Stimulated activated CD8-positive, alpha-beta memory T cell treated with anti-CD3 and anti-CD28 coated beads, Interleukin-4, amount 100 ng/mL, for 24 hours (primary cell): Measurements from ENCODE around the gene PSEN1.

ENCODE experiments used
- DNase-seq: peaks from one replicate; pipeline ENCODE4 v3.0.0-alpha.2; 2020; ENCODE audit warnings: low read depth

Gene PSEN1

DNA sequence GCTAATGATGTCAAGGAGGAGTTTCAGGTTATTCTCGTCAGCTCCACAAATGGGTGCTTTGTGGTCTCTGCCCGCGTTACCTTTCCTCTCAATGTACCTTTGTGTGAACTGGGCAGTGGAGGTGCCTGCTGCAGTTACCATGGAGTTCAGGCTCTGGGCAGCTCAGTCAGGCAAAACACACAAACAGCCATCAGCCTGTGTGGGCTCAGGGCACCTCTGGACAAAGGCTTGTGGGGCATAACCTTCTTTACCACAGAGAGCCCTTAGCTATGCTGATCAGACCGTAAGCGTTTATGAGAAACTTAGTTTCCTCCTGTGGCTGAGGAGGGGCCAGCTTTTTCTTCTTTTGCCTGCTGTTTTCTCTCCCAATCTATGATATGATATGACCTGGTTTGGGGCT lies 84.3 kb downstream of the PSEN1 start:
- no peak for DNase-seq

DNA sequence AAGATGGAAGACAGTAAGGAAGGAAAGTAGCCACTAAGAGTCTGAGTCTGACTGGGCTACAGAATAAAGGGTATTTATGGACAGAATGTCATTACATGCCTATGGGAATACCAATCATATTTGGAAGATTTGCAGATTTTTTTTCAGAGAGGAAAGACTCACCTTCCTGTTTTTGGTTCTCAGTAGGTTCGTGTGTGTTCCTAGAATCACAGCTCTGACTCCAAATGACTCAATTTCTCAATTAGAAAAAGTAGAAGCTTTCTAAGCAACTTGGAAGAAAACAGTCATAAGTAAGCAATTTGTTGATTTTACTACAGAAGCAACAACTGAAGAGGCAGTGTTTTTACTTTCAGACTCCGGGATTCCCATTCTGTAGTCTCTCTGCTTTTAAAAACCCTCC lies 85.6 kb downstream of the PSEN1 start:
- no peak for DNase-seq

DNA sequence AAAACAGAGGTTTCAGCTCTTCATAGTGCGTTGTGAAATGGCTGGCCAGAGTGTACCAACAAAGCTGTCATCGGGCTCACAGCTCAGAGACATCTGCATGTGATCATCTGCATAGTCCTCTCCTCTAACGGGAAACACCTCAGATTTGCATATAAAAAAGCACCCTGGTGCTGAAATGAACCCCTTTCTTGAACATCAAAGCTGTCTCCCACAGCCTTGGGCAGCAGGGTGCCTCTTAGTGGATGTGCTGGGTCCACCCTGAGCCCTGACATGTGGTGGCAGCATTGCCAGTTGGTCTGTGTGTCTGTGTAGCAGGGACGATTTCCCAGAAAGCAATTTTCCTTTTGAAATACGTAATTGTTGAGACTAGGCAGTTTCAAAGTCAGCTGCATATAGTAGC lies 86.7 kb downstream of the PSEN1 start:
- DNase-seq = no peak

DNA sequence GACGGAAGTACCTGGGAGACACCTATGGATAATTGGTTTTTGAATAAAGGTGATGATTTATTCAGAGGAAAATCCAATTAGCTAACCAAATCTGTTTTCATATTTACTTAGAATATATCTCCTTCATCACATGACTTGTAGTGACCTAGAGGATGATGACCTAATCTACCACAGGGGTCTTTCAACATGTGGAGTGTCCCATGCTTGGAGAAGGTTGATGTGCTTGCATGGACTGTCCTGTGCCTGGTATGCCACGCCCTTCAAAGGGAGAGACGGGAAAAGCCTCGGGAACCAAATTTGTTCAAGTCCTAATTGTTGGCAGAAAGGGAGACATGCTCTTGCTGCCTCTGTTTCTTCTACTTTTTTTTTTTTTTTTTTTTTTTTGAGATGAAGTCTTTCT lies 89.2 kb downstream of the PSEN1 start:
- DNase-seq = no peak

DNA sequence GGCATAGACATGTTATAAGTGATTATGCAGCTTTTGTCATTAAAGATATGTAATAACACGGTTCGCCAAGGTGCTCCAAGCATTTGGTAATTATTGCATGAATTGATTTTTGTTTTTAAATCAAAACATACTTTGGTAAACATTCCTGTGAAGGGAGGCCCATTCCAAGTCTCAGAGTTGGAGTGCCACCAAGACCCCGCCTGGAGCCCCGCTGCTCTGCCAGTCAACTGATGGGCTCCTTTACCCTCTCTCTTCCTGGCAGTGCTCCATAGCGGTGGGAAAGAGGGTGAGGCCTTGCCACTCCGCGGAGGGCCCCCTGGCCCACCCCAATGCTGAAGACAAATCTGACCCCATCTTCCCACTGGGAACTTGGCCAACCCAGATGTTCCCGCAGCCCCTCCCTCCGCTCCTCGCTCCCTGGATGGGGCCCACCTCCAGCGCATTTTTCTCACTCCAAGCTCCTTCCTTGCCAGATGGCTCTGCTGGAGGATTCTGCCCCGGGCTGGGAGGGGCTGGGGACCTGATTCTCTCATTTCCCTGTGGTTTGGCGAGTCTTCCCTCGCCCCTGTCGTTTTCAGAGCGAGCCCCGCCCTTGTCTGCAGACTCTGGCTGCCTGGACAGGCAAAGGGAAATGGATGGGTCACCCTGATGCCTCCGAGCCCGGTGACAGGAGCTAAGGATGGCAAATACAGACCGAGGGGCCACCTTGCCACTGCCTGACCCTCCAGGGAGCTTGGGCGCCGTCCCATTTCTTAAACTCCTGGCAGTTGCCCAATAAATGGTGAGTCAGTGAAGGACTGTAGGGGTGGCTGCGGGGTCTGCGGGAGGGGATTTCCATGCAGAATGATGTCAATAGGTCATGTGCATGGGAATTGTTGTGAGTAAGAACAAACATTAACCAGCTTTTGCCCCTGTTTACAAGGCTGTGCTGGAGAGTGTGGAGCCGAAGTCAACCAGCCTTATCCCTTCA lies 91.8 kb downstream of the PSEN1 start:
- DNase-seq = no peak

DNA sequence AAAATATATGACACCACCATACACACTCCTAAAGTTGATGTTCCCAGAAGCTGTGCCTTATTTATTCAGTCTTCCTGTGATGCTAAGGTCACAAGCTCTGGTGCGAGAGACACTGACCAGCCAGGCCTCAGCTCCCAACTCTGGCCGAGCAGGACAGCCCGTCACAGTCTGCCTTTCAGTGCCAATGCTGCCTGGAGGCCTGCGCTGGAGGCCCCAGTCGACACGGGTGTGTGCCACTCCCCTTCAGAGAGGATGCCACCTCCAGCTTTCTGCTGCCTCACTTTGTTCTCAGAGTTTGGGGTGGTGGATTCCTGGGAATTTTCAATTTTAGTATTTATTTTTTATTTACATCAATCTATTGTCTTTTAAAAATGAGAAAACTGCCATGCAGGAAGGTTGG lies 93.7 kb downstream of the PSEN1 start:
- DNase-seq = no peak

DNA sequence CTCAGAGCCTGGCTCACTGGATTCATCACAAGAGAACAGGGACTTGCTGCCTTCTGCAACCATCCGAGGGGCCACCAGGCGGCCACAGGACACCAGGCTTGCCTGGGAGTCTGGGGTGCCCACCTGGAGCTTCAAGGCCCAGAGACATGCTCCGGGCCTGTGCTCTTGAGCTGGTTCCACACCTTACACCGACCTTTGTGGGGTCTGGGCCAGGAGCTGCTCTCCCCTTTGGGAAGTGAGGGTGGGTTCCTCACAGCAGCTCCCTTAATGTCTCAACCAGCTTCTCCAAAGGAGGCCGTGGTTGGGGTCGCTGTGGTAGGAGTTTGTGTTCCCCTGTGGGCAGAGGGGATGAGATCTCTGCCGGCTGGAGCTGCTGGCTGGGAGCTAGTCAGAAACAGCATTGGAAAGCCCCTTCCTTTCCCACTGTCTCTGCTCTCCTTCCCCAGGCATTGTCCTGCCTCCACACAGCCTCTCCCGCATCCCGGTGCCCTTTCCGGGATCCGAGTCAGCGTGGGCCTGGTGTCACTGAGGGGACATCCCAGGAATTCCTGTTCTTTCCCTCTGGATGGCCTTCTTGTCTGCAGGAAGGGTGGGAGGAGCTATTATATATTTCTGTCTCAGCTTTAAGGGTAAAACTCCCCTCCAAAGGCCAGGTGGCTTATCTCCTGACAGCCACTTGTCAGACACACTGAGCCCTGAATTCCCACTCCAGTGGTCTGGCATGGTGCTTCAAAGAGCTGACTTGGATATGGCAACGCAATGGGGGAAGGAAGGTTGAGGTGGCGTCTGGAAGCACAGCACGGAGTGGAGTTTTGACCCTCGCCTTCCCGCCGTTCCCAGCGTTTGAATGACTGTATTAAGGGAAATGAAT lies 95.9 kb downstream of the PSEN1 start:
- no peak for DNase-seq

DNA sequence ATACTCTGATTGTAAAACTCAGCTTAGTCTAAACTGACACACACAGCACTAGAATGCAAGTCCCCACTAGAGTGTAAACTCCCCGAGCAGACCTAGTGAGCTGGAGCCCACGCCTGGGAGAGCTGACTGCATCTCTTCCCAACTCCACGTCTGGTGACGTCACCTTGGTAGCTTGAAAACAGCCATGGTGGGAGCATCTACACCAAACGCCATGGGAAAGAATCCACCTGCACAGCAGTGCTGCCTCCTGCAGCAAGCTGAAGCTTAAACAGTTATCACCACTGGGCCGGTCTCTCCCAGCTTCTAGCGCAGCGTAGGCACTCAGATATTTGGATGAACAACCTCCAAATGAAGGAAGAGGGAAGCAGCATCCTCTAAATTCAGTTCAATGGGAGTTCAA lies 96.7 kb downstream of the PSEN1 start:
- no peak for DNase-seq

DNA sequence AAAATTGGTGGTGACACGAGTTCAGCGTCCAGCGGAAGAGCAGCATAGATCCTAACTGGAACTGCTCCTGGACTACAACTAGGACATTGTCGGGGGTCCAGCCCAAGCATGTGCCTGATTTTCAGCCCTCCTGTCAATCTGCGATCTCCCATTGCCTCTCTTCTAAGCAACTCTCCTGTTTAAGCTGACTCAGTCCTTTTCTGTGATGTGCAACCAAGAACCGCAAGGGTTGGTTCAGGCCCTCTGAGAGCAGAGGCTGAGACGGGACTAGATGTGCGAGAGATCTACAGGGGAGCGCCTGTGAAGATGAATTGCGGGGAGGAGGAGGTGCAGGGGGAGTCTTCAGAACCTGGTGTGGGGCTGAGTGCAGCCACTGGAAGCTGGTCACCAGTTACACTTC lies 97.3 kb downstream of the PSEN1 start:
- DNase-seq = no peak

DNA sequence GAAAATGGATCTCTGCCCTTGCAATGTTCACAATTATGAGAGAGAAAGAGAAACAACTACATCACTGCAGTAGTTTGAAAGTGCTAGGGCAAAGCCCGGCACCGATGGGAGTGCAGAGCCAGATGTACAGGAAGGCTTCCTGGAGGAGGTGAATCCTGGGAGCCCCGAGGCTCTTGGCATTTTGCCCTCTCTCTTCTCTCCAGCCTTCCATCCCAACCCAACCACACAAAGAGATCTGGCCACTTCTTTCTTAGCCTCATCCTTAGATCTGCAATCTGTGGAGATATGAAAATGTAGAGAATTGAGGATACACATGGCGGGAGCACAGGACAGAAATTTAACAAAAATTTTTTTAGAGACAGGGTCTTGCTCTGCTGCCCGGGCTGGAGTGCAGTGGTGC lies 97.7 kb downstream of the PSEN1 start:
- DNase-seq = no peak

DNA sequence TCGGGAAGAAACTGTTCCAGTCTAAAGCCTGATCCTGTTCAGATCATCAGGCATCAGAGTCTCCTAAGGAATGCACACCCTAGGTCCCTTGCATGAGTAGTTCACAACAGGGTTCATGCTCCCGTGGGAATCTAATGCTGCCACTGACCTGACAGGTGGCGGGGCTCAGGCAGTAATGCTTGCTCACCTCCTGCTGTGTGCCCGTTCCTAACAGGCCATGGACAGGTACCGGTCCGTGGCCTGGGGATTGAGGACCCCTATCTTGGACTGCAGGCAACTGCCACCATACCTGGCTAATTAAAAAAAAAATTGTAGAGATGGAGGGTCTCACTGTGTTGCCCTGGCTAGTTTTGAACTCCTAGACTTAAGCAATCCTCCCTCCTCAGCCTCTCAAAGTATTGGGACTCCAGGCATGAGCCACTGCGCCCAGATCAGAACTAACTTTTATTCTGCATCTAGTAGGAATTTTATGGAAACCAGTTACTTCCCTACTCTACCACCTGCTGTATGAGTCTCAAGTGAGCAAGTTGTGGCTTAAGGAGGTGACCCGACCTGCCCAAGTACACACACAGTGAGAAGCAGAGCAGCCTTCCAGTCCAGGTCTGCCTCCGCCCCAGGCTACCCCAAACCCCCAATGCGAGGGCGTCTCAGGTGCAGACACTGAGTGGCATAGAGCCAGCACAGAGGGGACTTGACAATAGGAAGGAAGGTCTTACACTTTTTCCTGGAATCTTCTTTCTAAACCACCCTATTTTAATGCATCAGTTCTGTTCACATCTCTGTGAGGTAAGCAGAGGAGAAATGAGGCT lies 98.5 kb downstream of the PSEN1 start:
- no peak for DNase-seq

DNA sequence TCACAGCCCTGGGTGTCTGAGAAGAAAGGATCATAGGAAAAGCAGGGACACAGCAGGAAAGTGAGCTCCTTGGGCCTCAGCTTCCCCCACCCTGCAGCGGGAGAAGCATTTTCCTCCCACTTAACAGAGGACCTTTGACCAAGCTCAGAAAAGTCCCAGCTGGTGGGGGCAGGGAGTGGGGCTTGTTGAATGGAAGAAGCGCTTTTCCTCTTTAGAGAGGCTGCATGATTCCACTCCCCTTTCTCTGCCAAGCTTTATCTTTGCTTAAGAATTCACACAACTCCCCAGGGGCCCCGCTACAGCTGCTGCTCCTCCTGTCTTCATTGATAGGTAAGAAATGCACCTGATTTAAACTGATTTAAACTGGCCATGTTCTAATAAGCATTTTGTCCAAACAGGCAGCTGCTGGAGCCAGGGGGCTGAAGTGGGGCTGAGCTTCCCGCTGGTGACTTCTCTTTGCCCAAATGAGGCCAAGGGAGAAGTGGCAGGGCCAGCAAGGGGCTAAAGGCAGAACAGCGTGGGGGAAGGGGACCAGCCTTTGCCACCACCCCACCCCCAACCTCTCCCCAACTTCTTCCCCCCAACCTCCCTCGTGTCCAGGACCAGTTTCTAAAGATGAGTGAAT lies 99.3 kb downstream of the PSEN1 start:
- no peak for DNase-seq

DNA sequence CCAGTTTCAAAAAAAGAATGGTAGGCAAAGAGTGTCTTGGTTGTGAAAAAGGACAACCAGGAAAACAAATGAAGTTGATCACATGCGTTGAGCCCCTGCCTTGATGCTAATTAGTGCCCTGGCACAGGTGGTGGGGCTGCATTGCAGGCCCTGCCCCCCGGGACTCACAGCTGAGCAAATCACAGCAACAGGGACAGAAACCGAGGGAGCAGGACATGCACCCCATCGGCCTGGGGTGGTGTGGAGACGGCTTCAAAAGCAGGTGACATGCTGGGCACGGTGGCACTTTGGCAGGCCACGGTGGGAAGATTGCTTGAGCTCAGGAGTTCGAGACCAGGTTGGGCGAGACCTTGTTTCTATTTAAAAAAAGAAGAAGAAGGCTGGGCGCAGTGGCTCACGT lies 99.8 kb downstream of the PSEN1 start:
- DNase-seq = no peak

DNA sequence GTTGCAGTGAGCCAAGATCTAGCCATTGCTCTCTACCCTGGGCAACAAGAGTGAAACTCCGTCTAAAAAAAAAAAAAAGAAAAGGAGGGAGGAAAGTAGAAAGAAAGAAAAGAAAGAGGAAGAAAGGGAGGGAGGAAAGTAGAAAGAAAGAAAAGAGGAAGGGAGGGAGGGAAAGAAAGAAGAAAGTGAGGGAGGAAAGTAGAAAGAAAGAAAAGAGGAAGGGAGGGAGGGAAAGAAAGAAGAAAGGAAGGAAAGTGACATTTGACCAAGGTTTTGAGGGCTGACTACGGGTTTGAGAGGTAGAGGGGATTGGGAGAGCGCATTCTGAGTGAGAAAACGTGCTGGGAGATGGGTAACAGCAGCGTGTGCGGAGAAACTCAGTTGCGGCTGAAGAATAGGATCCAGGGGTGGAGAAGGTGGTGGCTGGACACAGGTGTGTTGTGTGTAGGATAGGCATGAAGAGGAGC lies 100.5 kb downstream of the PSEN1 start:
- DNase-seq = no peak

DNA sequence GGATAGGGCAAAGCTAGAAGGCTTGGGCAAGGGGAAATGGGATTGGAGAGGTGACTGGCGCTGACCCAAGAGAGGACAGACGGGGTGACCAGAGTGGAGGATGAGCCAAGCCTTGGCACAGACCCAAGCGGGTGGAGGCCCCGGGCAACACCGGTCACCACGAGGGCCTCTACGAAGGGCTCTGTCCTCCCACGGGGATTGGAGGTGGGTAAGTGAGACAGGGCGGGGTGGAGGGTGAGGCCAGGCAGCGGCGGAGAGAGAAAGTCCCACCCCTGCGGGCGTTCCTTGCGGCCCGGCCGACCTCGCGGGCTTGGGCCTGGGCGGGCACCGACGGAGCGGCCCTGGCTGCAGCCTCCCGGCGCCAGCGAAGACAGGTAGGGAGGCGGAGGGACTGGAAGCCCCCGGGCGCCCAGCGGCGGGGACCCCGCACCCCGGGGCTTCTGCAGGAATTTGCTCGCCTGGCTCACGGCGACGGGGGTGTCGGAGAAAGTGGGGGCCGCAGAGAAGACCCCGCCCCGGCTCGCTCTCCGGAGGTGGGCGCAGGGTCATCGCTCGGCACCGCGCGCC lies 101.0 kb downstream of the PSEN1 start, which contains the start of gene PAPLN:
PAPLN (plus strand) TSS at position 288 of the 567 bp plus-strand sequence. CDS start 2,273 bp downstream, outside the sequence.
- no peak for DNase-seq

DNA sequence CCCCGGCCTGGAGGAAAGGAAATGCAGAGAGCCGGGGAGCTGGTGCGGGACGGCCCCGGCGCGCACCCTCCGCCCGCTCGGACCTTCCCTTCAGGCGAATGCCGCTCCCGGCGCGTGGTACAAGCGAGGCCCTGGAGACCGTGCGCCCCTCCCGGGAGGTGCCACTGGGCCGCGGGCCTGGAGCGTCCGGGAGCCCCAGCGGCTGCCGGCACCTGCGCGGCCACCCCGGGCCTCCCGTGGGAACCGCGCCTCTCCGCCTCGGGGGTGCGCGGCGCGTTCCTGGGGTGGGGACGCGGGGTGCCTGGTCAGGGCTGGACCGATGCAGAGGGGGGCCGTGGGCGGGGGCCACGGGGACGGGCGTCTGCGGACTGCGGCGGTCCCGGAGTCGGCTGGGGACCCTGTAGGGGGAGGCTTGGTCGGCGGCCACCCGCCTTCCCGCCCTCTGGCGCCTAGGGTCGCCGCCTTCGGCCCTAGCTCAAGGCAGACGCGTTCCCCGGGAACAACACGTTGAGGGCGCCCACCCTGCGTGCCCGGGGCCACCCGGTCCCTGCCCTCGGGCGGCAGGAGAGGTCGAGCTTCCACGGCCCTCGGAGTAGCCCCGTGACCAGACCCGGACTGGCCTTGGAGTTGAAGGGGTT lies 101.6 kb downstream of the PSEN1 start:
- no peak for DNase-seq

DNA sequence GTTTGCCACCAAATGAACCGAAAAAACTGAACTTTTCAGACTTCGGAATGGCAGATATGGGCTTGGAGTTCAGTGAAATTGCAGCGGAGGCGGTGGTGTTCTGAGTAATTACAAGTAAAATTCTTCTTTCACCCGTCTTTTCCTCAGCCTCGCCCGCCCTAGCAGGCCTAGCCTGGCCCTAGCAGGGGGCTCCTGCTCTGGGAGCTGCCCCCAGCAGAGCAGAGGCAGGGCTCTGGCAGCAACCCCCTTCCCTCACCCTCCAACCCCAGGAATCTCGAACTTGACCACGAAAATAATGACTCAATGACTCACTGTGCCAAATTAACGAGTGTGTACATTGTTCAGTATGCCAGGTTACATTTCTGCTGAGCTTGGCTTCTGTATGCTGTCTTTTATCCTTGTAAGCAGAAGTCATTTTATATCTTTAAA lies 102.1 kb downstream of the PSEN1 start:
- no peak for DNase-seq

DNA sequence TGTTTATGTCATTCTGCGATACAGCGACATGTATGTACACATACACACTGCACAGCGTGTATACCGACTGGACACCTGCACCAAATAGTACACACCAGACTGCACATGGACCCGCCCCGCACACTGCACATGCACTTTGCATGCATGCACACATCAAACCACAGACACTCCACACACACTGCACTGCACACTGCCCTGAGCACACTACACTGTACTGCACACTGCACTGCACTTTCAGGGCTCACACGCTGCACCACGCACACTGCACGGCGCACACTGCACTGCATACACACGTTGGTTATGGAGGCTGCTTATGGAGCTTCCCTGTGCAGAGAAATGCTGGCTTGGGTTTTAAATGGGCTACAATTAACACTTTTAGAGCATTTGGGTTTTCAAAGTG lies 102.6 kb downstream of the PSEN1 start:
- no peak for DNase-seq

DNA sequence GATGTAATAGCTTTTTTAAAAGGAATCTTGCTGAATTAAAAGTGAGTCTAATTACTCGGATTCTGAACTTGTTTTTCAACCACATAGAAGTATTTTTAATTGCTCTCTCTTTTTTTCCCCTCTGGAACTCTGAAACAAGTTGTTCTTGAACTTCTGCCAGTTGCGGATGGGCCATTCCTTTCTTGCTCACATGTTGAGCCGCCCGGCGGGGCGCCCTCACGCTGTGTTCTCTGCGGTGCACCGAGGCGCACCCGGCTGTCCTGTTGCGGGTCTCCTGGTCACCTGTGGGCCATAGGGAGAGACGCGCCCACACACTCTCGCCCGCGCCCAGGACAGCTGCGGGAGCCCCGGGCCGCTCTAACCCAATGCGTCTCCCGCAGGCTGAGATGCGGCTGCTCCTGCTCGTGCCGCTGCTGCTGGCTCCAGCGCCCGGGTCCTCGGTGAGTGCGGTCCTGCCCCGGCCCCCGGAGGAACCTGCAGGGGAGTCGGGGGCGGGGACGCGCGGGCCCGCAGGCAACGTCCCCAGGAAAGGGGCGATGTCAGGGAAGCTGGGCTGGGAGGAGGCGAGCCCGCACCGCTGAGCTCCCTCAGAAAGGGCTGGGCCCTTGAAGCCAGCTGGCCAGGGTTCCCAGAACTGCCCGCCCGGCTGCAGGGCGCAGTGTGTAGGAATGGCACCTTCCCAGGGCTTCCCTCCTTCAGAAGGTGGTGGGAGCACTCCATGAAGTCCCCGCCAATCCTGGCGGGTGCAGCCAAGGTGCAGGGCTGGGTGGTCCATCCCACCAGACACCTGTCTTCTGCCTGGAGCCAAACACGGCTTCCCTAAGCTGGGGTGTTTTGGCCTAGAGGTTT lies 103.3 kb downstream of the PSEN1 start:
- DNase-seq = no peak
